GM23338 (cell line): ENCODE results near the gene CRYBG2. TPM values are rescaled to one million over a fixed set of nuclear protein-coding genes. Genes with fewer than 3 reads are reported as not detected.

ENCODE experiments used
- ATAC-seq: fragments of 200-7000 bp; cut with Tn5 transposase; 3 replicates; pipeline ENCODE4 v1.9.1; 2020
- DNase-seq: peaks from one replicate; pipeline ENCODE4 v3.0.0-alpha.2; 2015; ENCODE audit warnings: low spot score
- H2AFZ ChIP-seq: fragments of 200-600 bp; sonication (generic); 2 replicates; pipeline ENCODE4 v1.8.0; 2016; ENCODE audit warnings: antibody characterized with exemption, mild to moderate bottlenecking, moderate library complexity
- H3F3A ChIP-seq: fragments of 200-600 bp; sonication (generic); replicated peaks from 2 replicates; pipeline ENCODE4 v1.8.0; 2017; ENCODE audit warnings: antibody characterized with exemption, mixed run types, low read depth
- H3K27ac ChIP-seq: fragments of 200-600 bp; sonication (generic); 2 replicates; pipeline ENCODE4 v1.6.1; 2016; ENCODE audit warnings: low read depth
- H3K27me3 ChIP-seq: fragments of 200-600 bp; sonication (generic); 2 replicates; pipeline ENCODE4 v1.8.0; 2016; ENCODE audit warnings: mild to moderate bottlenecking, mixed run types, moderate library complexity; ENCODE audit not compliant: insufficient read depth
- H3K36me3 ChIP-seq: fragments of 200-600 bp; sonication (generic); 2 replicates; pipeline ENCODE4 v1.8.0; 2016; ENCODE audit warnings: mild to moderate bottlenecking; ENCODE audit not compliant: insufficient read depth
- H3K4me1 ChIP-seq: fragments of 200-600 bp; sonication (generic); 2 replicates; pipeline ENCODE4 v1.8.0; 2016; ENCODE audit warnings: mild to moderate bottlenecking, moderate library complexity; ENCODE audit not compliant: insufficient read depth
- H3K4me2 ChIP-seq: fragments of 200-600 bp; sonication (generic); 2 replicates; pipeline ENCODE4 v1.7.1; 2017; ENCODE audit warnings: mixed run types
- H3K4me3 ChIP-seq: fragments of 200-600 bp; sonication (generic); 2 replicates; pipeline ENCODE4 v1.6.1; 2016; ENCODE audit warnings: mixed run types
- H3K79me2 ChIP-seq: fragments of 200-600 bp; sonication (generic); replicated peaks from 2 replicates; pipeline ENCODE4 v1.8.0; 2017; ENCODE audit warnings: mild to moderate bottlenecking; ENCODE audit not compliant: insufficient read depth
- H3K9me2 ChIP-seq: fragments of 200-600 bp; sonication (generic); 2 replicates; pipeline ENCODE4 v1.8.0; 2017; ENCODE audit not compliant: insufficient read depth
- H4K20me1 ChIP-seq: fragments of 200-600 bp; sonication (generic); replicated peaks from 2 replicates; pipeline ENCODE4 v1.8.0; 2017; ENCODE audit warnings: mild to moderate bottlenecking; ENCODE audit not compliant: insufficient read depth
- H3K27ac Mint-ChIP-seq: 2 replicates; pipeline ENCODE4 v1.8.0; 2020; ENCODE audit warnings: inconsistent platforms, mild to moderate bottlenecking, moderate library complexity, mixed read lengths
- H3K27me3 Mint-ChIP-seq: 3 replicates; pipeline ENCODE4 v1.8.0; 2022; ENCODE audit warnings: low read depth, mild to moderate bottlenecking, moderate library complexity, mixed read lengths, inconsistent platforms; ENCODE audit not compliant: insufficient read depth, poor library complexity
- H3K36me3 Mint-ChIP-seq: 3 replicates; pipeline ENCODE4 v1.8.0; 2021; ENCODE audit warnings: low read depth, mild to moderate bottlenecking, inconsistent platforms, moderate library complexity, mixed read lengths
- H3K4me1 Mint-ChIP-seq: 3 replicates; pipeline ENCODE4 v1.8.0; 2020; ENCODE audit warnings: mild to moderate bottlenecking, inconsistent platforms, mixed read lengths
- H3K4me3 Mint-ChIP-seq: 3 replicates; pipeline ENCODE4 v1.8.0; 2021; ENCODE audit warnings: moderate library complexity, mild to moderate bottlenecking, inconsistent platforms, mixed read lengths
- H3K9me3 Mint-ChIP-seq: 3 replicates; pipeline ENCODE4 v1.8.0; 2020; ENCODE audit warnings: moderate library complexity, mild to moderate bottlenecking, inconsistent platforms, mixed read lengths
- CREB1 ChIP-seq: fragments of 250-450 bp; sonication (Bioruptor Pico); IDR thresholded peaks from 2 replicates; pipeline ENCODE4 v1.5.0; 2020; ENCODE audit warnings: low read depth, mild to moderate bottlenecking, moderate library complexity
- CTCF ChIP-seq, 2 experiments: fragments of 200-600 bp in 1 of 2; sonication (generic) in 1 of 2; conservative IDR thresholded peaks; 2 replicates each; pipeline versions ENCODE4 v1.5.1 to v1.6.1; 2016 to 2017; ENCODE audit warnings: antibody characterized with exemption in 2 of 2, low read depth in 2 of 2, mild to moderate bottlenecking in 2 of 2, moderate library complexity in 1 of 2
- ETS1 ChIP-seq: IDR thresholded peaks from 2 replicates; pipeline ENCODE4 v1.6.1; 2016; ENCODE audit warnings: antibody characterized with exemption
- EZH2 ChIP-seq: fragments of 200-600 bp; sonication (generic); IDR thresholded peaks from one replicate; pipeline ENCODE4 v1.8.0; 2017; ENCODE audit warnings: antibody characterized with exemption, mild to moderate bottlenecking, low read depth; ENCODE audit not compliant: unreplicated experiment
- EZH2phosphoT487 ChIP-seq: fragments of 200-600 bp; sonication (generic); IDR thresholded peaks from one replicate; pipeline ENCODE4 v1.8.1; 2018; ENCODE audit warnings: antibody characterized with exemption; ENCODE audit not compliant: unreplicated experiment
- JUNB ChIP-seq: IDR thresholded peaks from one replicate; pipeline ENCODE4 v1.6.1; 2016; ENCODE audit warnings: antibody characterized with exemption; ENCODE audit not compliant: unreplicated experiment
- NANOG ChIP-seq: IDR thresholded peaks from 2 replicates; pipeline ENCODE4 v1.6.1; 2016; ENCODE audit warnings: antibody characterized with exemption, borderline replicate concordance
- POLR2AphosphoS5 ChIP-seq: IDR thresholded peaks from 2 replicates; pipeline ENCODE4 v1.6.1; 2016; ENCODE audit warnings: antibody characterized with exemption, low read depth
- REST ChIP-seq: IDR thresholded peaks from one replicate; pipeline ENCODE4 v1.6.1; 2018; ENCODE audit warnings: antibody characterized with exemption; ENCODE audit not compliant: unreplicated experiment
- STAT1 ChIP-seq: IDR thresholded peaks from one replicate; pipeline ENCODE4 v1.6.1; 2016; ENCODE audit warnings: antibody characterized with exemption; ENCODE audit not compliant: unreplicated experiment
- ZNF114 ChIP-seq: fragments of 250-450 bp; sonication (Bioruptor Pico); IDR thresholded peaks from 2 replicates; pipeline ENCODE4 v1.5.0; 2020; ENCODE audit warnings: mild to moderate bottlenecking, moderate library complexity
- ZNF331 ChIP-seq: fragments of 250-450 bp; sonication (Bioruptor Pico); IDR thresholded peaks from 2 replicates; pipeline ENCODE4 v1.5.0; 2020; ENCODE audit warnings: low read depth, mild to moderate bottlenecking, moderate library complexity
- ZNF462 ChIP-seq: fragments of 250-450 bp; sonication (Bioruptor Pico); IDR thresholded peaks from 2 replicates; pipeline ENCODE4 v1.5.0; 2020; ENCODE audit warnings: mild to moderate bottlenecking, moderate library complexity
- polyA plus RNA-seq: library from polyadenylated mRNA; unstranded; fragments of >200 nt; fragmentation: Nextera tagmentation; extraction: Ambion mirVana; gene quantifications from 2 replicates; pipeline ENCODE4 v1.2.1, GENCODE V29; 2016
- total RNA-seq: library from RNA; depleted of rRNA; stranded (reverse); fragments of >200 nt; shearing (Covaris generic); gene quantifications from 2 replicates; pipeline ENCODE4 v1.2.3, GENCODE V29; 2014

CRYBG2 gene
- total and polyA plus RNA-seq, 2 experiments from 2014 or later, result 17.6 to 18.4 TPM

- no peak overlapping the region for H3K27ac Mint-ChIP-seq
- no peak overlapping the region for H2AFZ ChIP-seq
- H3K4me3 ChIP-seq, result no peak overlapping the region
- no peaks in the 10 kb centered on the region for H3K36me3 ChIP-seq
- H3F3A ChIP-seq, result no peaks in the 10 kb centered on the region
- no peak overlapping the region for H3K4me3 Mint-ChIP-seq
- ATAC-seq (no peak), DNase-seq (no peak)
- H3K79me2 ChIP-seq, result no peaks in the 10 kb centered on the region
- H3K27ac ChIP-seq, result no peak overlapping the region
- H3K4me2 ChIP-seq, result no peak overlapping the region
- no peaks in the 10 kb centered on the region for H3K27me3 ChIP-seq
- TF ChIP-seq POLR2AphosphoS5 (no peak), REST (no peak), EZH2 (no peak), EZH2phosphoT487 (no peak), STAT1 (no peak), CTCF (conservative IDR thresholded peaks at IDR 0.05; ENCODE audit: low read depth in 2 of 2) (no peak), ZNF462 (CRISPR knock-in tag) (no peak), ZNF331 (CRISPR knock-in tag) (no peak), NANOG (no peak), ETS1 (no peak), CREB1 (CRISPR knock-in tag) (no peak), JUNB (no peak), ZNF114 (CRISPR knock-in tag) (no peak)
- H3K27me3 Mint-ChIP-seq, result peaks cover 8% of the 10 kb centered on the region
- peaks cover 1% of the 10 kb centered on the region; the same call in 1 of the 2 replicates for H3K4me1 ChIP-seq
- no peaks in the 10 kb centered on the region for H4K20me1 ChIP-seq
- no peaks in the 10 kb centered on the region for H3K9me3 Mint-ChIP-seq
- no peaks in the 10 kb centered on the region; the same call in 2 of the 3 replicates for H3K36me3 Mint-ChIP-seq
- peaks cover 14% of the 10 kb centered on the region for H3K4me1 Mint-ChIP-seq
- H3K9me2 ChIP-seq, result no peaks in the 10 kb centered on the region
Observed at GRCh38 chr1:26295194-26296138, 58.5 kb downstream of the CRYBG2 start.
